Measurements from ENCODE around the gene TYRO3.

Gene TYRO3

DNA sequence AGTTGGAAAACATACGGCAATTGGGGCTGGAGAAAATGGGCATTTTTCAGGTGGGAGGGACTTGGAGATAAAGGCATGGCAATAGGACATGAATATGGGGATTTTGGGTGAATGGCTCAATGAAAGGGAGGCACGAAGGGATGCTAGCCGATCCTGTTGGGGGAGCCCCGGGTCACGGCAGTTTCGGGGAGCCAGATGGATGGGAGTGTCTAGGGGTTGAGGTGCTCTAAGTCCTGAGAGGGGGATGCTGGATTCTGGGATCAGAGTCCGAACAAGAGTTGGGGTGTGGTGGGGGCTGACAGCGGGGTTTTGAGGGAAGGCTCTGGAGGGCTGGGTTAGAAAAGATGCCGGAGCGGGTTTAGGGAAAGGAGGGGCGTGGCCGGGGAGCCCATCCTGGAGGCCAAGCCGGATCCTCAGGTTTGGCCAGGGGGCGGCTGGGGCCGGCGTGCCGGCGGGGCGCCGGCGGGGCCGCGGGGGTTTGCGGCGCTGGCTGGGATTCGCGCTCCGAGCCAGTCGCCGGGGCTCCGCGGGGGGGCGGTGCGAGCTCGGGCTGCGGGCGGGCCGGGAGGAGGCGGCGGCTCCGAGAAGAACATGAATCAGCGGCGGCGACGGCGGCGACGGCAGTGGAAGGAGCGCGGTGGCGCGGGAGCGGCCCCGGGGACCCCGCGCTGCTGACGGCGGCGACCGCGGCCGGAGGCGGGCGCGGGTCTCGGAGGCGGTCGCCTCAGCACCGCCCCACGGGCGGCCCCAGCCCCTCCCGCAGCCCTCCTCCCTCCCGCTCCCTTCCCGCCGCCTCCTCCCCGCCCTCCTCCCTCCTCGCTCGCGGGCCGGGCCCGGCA lies at the start of gene TYRO3:
TSS of gene TYRO3 (plus strand) at position 813 of the 839 bp plus-strand sequence. CDS start 46 bp downstream, outside the sequence.
- no peak for DNase-seq

GRCh38 chr15:41510728-41511127 lies 48.3 kb upstream of the TYRO3 start:
- DNase-seq = no peak

DNA sequence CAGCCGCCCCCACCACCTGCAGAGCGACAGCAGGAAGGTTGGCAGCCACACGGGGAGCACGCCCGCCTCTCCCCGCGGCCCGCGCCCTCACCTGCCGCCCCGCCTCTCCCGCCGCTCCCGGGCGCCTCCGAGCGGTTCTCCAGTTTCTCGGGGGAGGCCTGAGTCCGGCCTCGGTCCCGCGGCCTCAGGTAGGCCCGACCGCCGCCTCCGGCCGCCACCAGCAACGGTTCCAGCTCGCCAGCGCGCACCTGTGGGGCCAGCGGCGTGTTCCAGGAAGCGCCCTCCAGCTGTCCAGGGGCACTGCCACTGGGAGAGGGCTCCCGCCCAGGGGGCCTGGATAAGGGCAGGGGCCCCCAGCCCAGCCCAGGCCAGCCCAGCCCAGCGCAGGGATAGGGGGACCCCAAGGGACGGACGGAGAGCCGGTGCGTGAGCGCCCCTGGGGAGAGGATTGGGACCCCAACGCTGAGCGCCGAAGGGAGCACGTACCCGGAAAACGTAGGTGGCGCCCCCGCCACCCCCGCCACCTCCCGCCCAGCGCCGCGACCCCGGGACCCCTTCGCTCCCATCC lies 47.6 kb upstream of the TYRO3 start:
- DNase-seq = no peak

DNA sequence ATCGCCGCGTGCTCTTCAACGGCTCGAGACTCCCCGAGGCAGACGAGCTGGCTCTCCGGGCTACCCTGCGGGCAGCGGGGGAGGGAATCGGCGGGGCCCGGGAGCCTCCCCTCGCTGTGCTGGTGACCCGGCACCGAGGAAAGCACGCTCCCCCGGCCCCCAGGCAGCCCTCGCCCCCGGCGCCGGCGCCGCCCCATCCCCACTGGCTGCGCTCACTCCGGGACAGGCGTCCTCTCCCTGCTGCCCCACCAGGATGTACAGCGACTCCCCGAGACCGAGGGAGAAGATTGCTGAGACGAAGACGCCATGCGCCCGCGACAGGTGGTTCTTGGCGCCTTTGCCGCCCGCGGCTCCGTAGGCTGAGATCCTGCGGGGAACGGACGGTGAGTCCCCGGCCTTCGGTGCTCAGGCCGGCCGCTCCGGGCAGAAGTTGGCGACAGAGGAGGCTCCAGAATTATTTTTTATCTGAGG lies 47.1 kb upstream of the TYRO3 start:
- no peak for DNase-seq

GRCh38 chr15:41512512-41512939 lies 46.5 kb upstream of the TYRO3 start:
- no peak for DNase-seq

DNA sequence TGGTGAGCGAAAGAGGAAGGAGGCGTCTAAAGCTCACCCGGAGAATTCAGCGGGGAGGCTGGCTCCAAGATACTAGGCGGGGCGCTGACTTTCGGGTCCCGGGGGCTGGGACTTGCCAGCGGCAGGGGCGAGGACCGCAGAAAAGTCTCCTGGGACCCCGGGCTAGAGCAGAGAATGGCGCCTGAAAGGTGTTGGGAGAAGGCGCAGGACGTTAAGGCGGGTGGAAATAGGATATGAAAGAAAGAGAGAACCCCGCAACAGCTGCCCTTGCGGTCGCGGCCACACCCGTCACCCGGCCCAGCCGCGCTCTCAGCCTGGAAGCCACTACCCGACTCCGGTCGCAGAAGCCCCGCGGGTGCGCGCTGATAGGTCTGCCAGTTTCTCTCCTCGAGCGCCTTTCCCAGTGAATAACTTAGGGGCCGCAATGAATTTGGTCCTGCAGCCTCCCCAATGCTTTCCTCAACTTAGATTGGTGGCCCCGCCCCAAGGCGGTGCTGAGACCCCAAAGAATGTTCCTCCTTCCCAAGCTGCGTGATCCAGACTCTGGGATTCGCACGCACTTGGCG lies 46.0 kb upstream of the TYRO3 start:
- no peak for DNase-seq

DNA sequence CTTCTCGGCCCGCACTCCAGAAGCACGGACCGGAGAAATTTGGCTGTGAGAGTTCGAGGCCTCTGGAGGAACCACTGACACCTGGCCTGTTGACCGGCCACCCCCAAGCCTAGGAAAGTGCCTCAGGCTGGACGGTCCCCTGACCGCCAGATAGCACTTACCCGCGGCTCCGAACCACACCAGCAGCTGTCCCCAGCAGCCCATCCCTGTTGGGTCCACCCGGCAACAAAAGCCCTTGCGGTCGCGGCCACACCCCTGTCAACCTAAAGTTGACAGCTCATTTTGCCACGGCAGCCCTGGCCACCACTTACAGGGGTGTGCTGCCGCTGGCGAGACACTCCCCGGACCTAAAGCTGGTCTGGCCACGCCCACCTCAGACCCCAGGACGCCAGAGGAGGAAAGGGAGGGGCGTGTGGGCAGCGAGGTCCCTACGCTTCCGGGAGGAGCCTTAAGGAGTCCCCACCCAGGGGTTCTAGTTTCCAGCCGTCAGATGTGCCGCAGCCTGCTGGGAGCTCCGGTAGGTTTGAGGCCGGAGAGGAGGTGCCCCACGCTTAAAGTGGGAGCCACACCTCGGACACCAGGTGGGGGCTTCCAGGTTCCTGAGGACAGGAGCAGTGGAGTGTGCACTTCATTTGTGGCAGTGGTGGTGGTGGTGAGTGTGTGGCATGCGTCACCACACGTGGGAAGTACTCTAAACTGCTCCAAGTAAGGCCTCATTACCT lies 45.3 kb upstream of the TYRO3 start, which contains the start of gene LTK:
TSS of gene LTK (minus strand) at position 322 of the 722 bp plus-strand sequence. CDS start at position 204, 118 bp downstream.
- no peak for DNase-seq

DNA sequence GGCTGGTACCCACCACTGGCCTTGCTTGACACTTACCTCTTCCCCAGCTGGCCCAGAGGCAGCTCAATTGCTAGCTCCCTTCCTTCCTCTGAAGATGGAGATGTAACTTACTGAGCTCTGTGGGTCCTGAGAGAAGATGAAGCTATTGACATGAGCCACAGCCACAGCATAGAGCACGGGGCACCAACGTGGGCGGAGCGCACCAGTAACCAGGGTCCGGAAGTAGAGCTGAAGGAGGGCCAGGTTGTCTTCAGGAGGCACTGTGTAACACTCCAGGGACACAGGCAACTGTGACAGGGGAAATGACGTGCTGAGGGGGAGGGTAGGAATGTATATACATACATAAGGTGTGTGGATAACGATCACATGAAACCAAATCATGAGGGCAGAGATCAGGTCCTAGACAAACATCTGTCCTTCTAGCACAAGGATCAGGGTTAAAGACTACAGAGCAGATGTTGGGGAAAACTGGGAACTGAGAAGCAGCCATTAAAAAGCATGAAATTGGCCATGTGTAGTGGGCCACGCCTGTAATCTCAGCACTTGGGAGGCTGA lies 41.0 kb upstream of the TYRO3 start:
- DNase-seq = no peak

- no peak for DNase-seq
These were observed 38.4 kb upstream of the TYRO3 start for GRCh38 chr15:41520636-41521035.

DNA sequence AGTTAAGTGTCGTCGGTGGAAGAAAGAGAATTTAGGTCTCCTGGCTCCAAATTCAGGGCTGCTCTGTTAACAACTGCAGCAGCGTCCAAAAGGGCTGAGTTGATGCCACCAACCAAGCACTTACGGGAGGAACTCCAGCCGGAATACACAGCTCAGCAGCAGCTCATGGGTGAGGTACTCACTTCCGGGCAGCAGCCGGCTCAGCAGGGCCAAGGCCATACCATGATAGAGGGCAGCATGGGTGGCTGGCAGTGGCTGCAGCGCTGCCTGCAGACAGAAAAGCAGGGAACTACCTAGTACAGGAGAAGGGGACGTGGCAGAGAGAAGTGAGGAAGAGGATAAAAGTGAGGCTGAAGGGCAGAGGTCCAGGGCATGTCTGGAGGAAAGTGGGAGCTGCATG lies 37.4 kb upstream of the TYRO3 start:
- DNase-seq = no peak

DNA sequence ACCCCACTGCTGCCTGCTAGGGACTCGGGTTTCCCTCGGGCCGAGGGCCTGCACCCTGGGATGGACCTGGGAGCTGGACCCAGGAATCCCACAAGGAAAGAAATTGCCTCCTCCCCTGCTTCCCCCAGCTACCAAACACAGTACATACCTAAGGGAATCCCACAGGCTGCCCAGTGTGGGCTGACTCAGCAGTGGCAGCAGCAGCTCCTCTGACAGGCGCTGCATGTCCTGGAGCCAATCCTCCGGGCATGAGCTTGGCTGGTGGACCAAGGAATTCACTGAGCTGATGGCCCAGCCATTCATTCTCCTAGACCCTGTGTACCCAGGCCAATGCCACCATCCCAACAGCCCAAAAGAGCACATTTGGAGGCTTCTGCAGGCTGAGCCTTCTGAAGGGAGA lies 35.9 kb upstream of the TYRO3 start:
- DNase-seq = no peak

DNA sequence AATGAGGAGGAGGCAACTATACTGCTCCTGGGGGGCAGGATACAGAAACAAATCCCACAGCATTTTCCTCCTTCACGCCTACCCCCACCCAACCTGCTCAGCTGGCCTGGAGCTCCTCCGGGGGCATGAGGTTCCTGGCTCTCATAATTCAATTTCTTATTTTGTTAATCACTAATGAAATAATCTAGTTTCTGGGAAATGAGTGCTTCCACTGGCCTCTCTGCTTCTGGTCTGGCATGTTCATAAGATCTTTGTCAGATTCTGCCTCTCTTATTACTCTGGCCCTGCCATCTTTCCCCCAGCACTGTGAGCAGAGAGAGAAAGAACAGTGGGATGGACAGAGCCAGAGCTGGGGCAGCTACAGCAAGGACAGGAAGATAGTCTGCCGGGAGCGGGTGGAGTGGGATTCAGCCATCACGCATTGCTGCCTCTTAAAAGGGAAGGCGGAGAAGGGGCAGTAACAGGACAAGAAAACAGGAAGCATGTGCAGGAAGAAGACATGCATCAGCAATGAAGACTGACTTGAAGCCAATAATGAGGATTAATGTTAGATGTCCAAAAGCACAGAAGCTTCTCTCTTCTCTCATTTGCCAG lies 28.6 kb upstream of the TYRO3 start:
- DNase-seq = no peak

- no peak for DNase-seq
These were observed 23.5 kb upstream of the TYRO3 start for GRCh38 chr15:41535544-41535943.

DNA sequence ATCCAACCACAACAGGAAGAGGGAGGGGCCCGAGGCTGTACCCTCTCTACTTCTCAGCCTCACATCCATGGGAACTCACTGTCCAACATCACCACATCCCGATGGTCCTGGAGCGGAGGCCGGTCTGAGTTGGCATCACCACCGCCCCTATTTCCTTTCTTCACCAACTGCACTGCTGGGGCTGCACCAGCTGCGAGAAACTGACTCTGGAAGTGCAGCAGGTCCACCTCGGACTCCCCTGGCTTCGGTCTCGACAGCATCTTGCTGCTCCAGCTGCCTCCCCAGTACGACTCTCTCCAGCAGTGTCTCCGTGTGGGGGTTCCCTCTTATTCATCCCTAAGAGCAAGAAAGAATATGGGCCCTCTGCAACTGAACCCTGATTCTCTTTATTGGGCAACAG lies 22.1 kb upstream of the TYRO3 start:
- DNase-seq = no peak

DNA sequence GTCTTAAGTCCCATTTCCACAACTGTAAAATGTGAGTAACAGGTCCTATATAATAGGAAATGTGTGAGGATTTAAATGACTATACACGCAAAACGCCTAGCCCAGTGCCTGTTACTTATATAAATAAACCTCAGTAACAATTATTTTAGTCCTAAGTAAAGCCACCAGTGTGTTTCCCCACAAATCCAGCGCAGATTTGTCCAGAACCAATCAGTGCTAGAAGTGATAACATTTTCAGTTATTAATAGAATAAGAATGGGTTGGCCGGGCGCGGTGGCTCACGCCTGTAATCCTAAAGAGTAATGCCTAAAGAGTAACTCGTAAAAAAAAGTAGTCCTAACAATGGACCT lies 15.5 kb upstream of the TYRO3 start:
- DNase-seq = no peak

DNA sequence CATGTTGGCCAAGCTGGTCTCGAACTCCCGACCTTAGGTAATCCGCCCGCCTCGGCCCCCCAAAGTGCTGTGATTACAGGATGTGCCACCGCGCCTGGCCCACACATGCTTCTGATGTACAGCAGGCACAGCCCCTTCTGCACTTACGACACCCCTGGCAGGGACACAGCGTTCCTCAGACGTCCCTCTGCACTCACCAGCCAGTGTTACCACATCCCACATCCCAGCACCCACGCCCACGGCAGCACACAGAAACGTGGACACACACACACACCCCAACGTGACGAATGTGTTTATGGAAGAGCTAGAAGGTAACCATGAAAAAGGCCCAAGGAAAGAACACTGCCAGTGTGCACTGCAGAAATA lies 14.4 kb upstream of the TYRO3 start:
- DNase-seq = no peak

- no peak for DNase-seq
These were observed 13.8 kb upstream of the TYRO3 start for GRCh38 chr15:41545218-41545617.

DNA sequence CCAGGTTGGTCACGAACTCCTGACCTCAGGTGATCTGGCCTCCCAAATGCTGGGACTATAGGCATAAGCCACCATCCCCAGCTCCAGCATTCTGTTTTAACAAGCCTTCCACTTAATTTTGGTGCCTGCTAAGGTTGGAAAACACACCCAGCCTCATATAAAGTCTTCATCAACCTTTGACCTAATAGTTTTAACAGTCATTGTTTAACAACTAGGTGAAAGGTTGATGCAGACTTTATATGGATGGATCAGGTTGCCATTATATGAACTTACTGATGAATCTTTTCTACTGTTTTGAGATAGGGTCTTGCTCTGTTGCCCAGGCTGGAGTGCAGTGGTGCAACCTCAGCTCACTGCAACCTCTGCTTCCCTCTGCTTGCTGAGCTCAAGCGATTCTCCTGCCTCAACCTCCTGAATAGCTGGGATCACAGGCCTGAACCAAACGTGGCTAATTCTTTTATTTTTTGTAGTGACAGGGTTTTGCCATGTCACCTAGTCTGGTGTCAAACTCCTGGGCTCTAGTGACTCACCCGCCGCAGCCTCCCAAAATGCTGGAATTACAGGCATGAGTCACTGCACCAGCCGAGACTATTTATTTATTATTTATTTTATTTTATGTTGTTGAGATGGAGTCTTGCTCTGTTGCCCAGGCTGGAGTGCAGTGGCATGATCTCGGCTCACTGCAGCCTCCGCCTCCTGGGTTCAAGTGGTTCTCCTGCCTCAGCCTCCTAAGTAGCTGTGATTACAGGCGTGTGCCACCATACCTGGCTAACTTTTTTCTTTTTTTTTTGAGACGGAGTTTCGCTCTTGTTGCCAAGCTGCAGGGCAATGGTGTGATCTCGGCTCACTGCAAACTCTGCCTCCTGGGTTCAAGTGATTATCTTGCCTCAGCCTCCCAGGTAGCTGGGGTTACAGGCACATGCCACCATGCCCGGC lies 11.9 kb upstream of the TYRO3 start:
- DNase-seq = no peak

- DNase-seq = no peak
These were observed 8.8 kb upstream of the TYRO3 start for GRCh38 chr15:41550066-41550775.

DNA sequence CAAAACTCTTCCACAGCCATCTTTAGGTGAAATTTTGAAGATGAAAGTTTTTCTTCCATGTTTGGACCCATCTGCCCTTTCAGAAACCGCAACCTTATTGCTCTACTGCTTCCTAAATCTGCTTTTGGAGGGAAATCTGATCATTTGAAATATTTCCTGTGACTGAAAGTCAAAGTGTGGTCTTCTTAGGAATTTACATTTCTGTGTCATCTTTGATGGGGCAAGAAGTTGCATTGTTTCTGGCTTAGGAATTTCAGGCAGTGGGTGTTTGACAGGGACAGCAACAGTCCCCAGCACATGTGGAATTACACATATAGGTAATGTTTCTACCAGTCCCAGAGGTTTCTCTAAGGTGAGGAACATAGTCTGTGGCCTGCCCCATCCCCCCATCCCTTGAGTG lies 5.3 kb upstream of the TYRO3 start:
- no peak for DNase-seq

DNA sequence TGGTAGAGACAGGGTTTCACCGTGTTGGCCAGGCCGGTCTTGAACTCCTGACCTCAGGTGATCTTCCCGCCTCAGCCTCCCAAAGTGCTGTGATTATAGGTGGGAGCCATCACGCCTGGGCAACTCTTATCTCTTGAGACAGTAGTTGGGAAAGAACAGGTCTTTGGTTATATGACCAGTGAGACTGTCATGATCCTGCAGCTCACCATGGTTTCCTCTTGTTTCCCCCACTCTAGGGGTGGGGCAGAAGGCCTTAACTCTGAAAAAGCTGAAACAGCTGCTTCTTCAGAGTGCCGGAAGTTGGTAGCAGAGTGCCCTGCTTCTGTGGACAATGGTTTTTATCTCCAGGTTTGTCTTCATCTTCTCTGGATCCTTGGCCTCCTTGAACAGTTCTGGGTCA lies 4.7 kb upstream of the TYRO3 start:
- no peak for DNase-seq
